H9 (cell line): ENCODE measurements around the gene HSPBP1. TPM values are rescaled to one million over a fixed set of nuclear protein-coding genes. Genes with fewer than 3 reads are reported as not detected.

Source experiments
- DNase-seq: peaks from one replicate; pipeline ENCODE4 v3.0.0-alpha.2; 2017
- H2AFZ ChIP-seq: one replicate; pipeline ENCODE4 v1.6.1; 2013; ENCODE audit warnings: mild to moderate bottlenecking, low read length, control low read depth, moderate library complexity
- H2AK5ac ChIP-seq: 2 replicates; pipeline ENCODE4 v1.6.1; 2013; ENCODE audit warnings: low read length, control low read depth, mixed read lengths; ENCODE audit not compliant: insufficient read length
- H2BK120ac ChIP-seq: one replicate; pipeline ENCODE4 v1.6.1; 2013; ENCODE audit warnings: low read depth, mild to moderate bottlenecking, low read length, control low read depth, inconsistent platforms; ENCODE audit not compliant: poor library complexity, severe bottlenecking
- H2BK12ac ChIP-seq: 2 replicates; pipeline ENCODE4 v1.6.1; 2013; ENCODE audit warnings: low read length, control low read depth, mixed read lengths, low read depth; ENCODE audit not compliant: insufficient read length
- H2BK15ac ChIP-seq: 2 replicates; pipeline ENCODE4 v1.6.1; 2013; ENCODE audit warnings: low read depth, low read length, control low read depth
- H2BK20ac ChIP-seq: one replicate; pipeline ENCODE4 v1.6.1; 2013; ENCODE audit warnings: low read depth, mild to moderate bottlenecking, low read length, control low read depth, inconsistent platforms; ENCODE audit not compliant: poor library complexity, severe bottlenecking
- H2BK5ac ChIP-seq: 2 replicates; pipeline ENCODE4 v1.6.1; 2013; ENCODE audit warnings: low read length, control low read depth, mixed read lengths; ENCODE audit not compliant: insufficient read length
- H3K14ac ChIP-seq: 2 replicates; pipeline ENCODE4 v1.6.1; 2013; ENCODE audit warnings: low read length, control low read depth; ENCODE audit not compliant: insufficient read depth
- H3K18ac ChIP-seq: 2 replicates; pipeline ENCODE4 v1.6.1; 2013; ENCODE audit warnings: low read depth, mild to moderate bottlenecking, mixed read lengths, low read length, control low read depth; ENCODE audit not compliant: insufficient read length
- H3K23ac ChIP-seq: 2 replicates; pipeline ENCODE4 v1.6.1; 2013; ENCODE audit warnings: low read length, control low read depth, mixed read lengths, low read depth; ENCODE audit not compliant: insufficient read length
- H3K23me2 ChIP-seq: 2 replicates; pipeline ENCODE4 v1.6.1; 2013; ENCODE audit warnings: low read depth, mild to moderate bottlenecking, mixed read lengths, low read length, control low read depth; ENCODE audit not compliant: insufficient read length, poor library complexity, severe bottlenecking
- H3K27ac ChIP-seq: 2 replicates; pipeline ENCODE4 v1.5.1; 2013; ENCODE audit warnings: low read length, control low read depth, mixed read lengths, low read depth; ENCODE audit not compliant: insufficient read length
- H3K27me3 ChIP-seq: 2 replicates; pipeline ENCODE4 v1.6.1; 2013; ENCODE audit warnings: low read length, control low read depth, inconsistent platforms; ENCODE audit not compliant: insufficient read depth
- H3K4ac ChIP-seq: 2 replicates; pipeline ENCODE4 v1.6.1; 2013; ENCODE audit warnings: low read depth, mild to moderate bottlenecking, control low read depth, inconsistent platforms, low read length, moderate library complexity
- H3K4me1 ChIP-seq: 2 replicates; pipeline ENCODE4 v1.6.1; 2013; ENCODE audit warnings: low read length, control low read depth, inconsistent platforms; ENCODE audit not compliant: insufficient read depth
- H3K4me2 ChIP-seq: 2 replicates; pipeline ENCODE4 v1.6.1; 2013; ENCODE audit warnings: low read length, control low read depth, mixed read lengths; ENCODE audit not compliant: insufficient read length, insufficient read depth
- H3K56ac ChIP-seq: 2 replicates; pipeline ENCODE4 v1.6.1; 2013; ENCODE audit warnings: low read depth, mild to moderate bottlenecking, mixed read lengths, low read length, control low read depth; ENCODE audit not compliant: insufficient read length
- H3K79me1 ChIP-seq: 2 replicates; pipeline ENCODE4 v1.6.1; 2013; ENCODE audit warnings: low read depth, mild to moderate bottlenecking, moderate library complexity, low read length, control low read depth, inconsistent platforms; ENCODE audit not compliant: insufficient read depth, poor library complexity, severe bottlenecking
- H3K79me2 ChIP-seq: 2 replicates; pipeline ENCODE4 v1.6.1; 2013; ENCODE audit warnings: low read length, control low read depth, inconsistent platforms; ENCODE audit not compliant: insufficient read depth
- H3K9ac ChIP-seq: 2 replicates; pipeline ENCODE4 v1.6.1; 2013; ENCODE audit warnings: low read length, control low read depth, mixed read lengths; ENCODE audit not compliant: insufficient read length; ENCODE audit errors: extremely low read depth
- H3K9me3 ChIP-seq: one replicate; pipeline ENCODE4 v1.6.1; 2013; ENCODE audit warnings: low read depth, low read length, inconsistent platforms; ENCODE audit not compliant: control insufficient read depth
- H3T11ph ChIP-seq: one replicate; pipeline ENCODE4 v1.6.1; 2013; ENCODE audit warnings: mild to moderate bottlenecking, low read length, control low read depth, inconsistent platforms
- H4K20me1 ChIP-seq: one replicate; pipeline ENCODE4 v1.6.1; 2013; ENCODE audit not compliant: control insufficient read depth, insufficient read length, insufficient read depth
- H4K5ac ChIP-seq: 2 replicates; pipeline ENCODE4 v1.6.1; 2013; ENCODE audit warnings: low read depth, mild to moderate bottlenecking, mixed read lengths, low read length, control low read depth; ENCODE audit not compliant: insufficient read length
- H4K8ac ChIP-seq: replicated peaks from 2 replicates; pipeline ENCODE4 v1.6.1; 2013; ENCODE audit warnings: low read length, control low read depth, mixed read lengths, low read depth; ENCODE audit not compliant: insufficient read length
- H4K91ac ChIP-seq: 2 replicates; pipeline ENCODE4 v1.6.1; 2013; ENCODE audit warnings: low read depth, mild to moderate bottlenecking, moderate library complexity, mixed read lengths, low read length, control low read depth; ENCODE audit not compliant: insufficient read length
- H3K27ac Mint-ChIP-seq, 3 experiments: 2 replicates in 2 of 3; 3 replicates in 1 of 3; pipeline ENCODE4 v1.8.0; 2020 to 2021; ENCODE audit warnings: mixed read lengths in 3 of 3, mild to moderate bottlenecking in 1 of 3, moderate library complexity in 1 of 3
- H3K27me3 Mint-ChIP-seq: 2 replicates; pipeline ENCODE4 v1.8.0; 2021; ENCODE audit warnings: low read depth, mild to moderate bottlenecking, moderate library complexity, mixed read lengths
- H3K36me3 Mint-ChIP-seq, 3 experiments: 2 replicates in 2 of 3; 3 replicates in 1 of 3; pipeline ENCODE4 v1.8.0; 2020 to 2021; ENCODE audit warnings: low read depth in 3 of 3, mixed read lengths in 3 of 3; ENCODE audit not compliant: insufficient read depth in 1 of 3
- H3K4me1 Mint-ChIP-seq, 2 experiments: 2 replicates each; pipeline ENCODE4 v1.8.0; 2020; ENCODE audit warnings: mixed read lengths in 2 of 2
- H3K4me3 Mint-ChIP-seq, 2 experiments: 2 replicates in 1 of 2; 3 replicates in 1 of 2; pipeline ENCODE4 v1.8.0; 2020 to 2021; ENCODE audit warnings: mild to moderate bottlenecking in 2 of 2, mixed read lengths in 2 of 2, moderate library complexity in 1 of 2
- H3K9me3 Mint-ChIP-seq, 2 experiments: 2 replicates in 1 of 2; 3 replicates in 1 of 2; pipeline ENCODE4 v1.8.0; 2020; ENCODE audit warnings: mild to moderate bottlenecking in 2 of 2, mixed read lengths in 2 of 2, moderate library complexity in 1 of 2
- CTCF ChIP-seq: fragments of 200-600 bp; sonication (generic); conservative IDR thresholded peaks from 3 replicates; pipeline ENCODE4 v1.8.0; 2021; ENCODE audit warnings: antibody characterized with exemption, mild to moderate bottlenecking
- WGBS: extraction: QIAGEN DNeasy Blood & Tissue Kit; methylation state at CpG from one replicate; pipeline ENCODE4 v1.1.7; 2013; ENCODE audit warnings: missing lambda C conversion rate, low lambda C conversion rate, mixed read lengths; ENCODE audit not compliant: insufficient read length; ENCODE audit errors: extremely low coverage; 5-methylcytosine and 5-hydroxymethylcytosine counted together
- total RNA-seq: library from RNA; stranded (reverse); gene quantifications from 2 replicates; pipeline ENCODE4 v1.2.1, GENCODE V29; 2021

The HSPBP1 gene
- total RNA-seq, 1 experiment from 2014 or later = 47.4 TPM

DNA sequence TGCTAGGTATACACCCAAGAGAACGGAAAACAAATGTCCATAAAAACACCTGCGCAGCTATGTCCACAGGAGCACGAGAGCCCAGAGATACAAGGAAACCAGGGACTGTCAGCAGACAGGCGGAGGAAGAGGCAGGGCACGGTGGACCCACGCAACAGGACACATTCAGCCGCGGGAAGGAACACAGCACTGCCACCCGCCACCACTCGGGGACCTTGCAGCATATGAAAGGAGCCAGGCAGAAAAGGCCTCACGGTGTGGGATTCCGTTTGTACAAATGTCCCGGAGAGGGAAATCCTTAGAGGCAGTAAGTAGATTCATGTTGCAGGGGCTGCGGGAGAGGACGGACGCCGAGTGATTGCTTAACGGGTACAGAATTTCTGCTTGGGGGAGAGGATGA lies 7.8 kb downstream of the HSPBP1 start:
- no peaks in the 10 kb centered on the region for H4K20me1 ChIP-seq
- no peaks in the 10 kb centered on the region for H3K9me3 ChIP-seq
- H3K4me2 ChIP-seq = no peak overlapping the region
- no peak overlapping the region for H2AFZ ChIP-seq
- no peak overlapping the region for H2AK5ac ChIP-seq
- peaks cover 0 to 4% of the 10 kb centered on the region in 2 experiments; a peak in 1 of 4 replicates for H3K4me1 Mint-ChIP-seq
- H3K23ac ChIP-seq = no peak overlapping the region
- no peak overlapping the region for H3K56ac ChIP-seq
- no peak overlapping the region for H4K91ac ChIP-seq
- H3K23me2 ChIP-seq = no peaks in the 10 kb centered on the region
- H2BK15ac ChIP-seq = no peak overlapping the region
- H3K14ac ChIP-seq = no peak overlapping the region
- H3K79me1 ChIP-seq = no peaks in the 10 kb centered on the region
- H3K27me3 Mint-ChIP-seq = no peaks in the 10 kb centered on the region; the same call in 1 of the 2 replicates
- H3T11ph ChIP-seq = no peak overlapping the region
- H3K4me1 ChIP-seq = no peaks in the 10 kb centered on the region
- no peak overlapping the region for H2BK12ac ChIP-seq
- H3K27ac ChIP-seq = no peak overlapping the region
- H3K79me2 ChIP-seq = no peaks in the 10 kb centered on the region
- no peak overlapping the region for H2BK120ac ChIP-seq
- no peak for DNase-seq
- TF ChIP-seq CTCF = no peak; the same call in 2 of the 3 replicates
- no peak overlapping the region for H2BK20ac ChIP-seq
- H4K5ac ChIP-seq = no peak overlapping the region
- H3K9ac ChIP-seq = no peak overlapping the region
- H3K4ac ChIP-seq = no peak overlapping the region
- peaks cover 6 to 27% (median 14%) of the 10 kb centered on the region in 3 experiments; a peak in 6 of 7 replicates for H3K36me3 Mint-ChIP-seq
- H4K8ac ChIP-seq = no peak overlapping the region
- H3K18ac ChIP-seq = no peak overlapping the region
- H3K9me3 Mint-ChIP-seq = peaks cover 0 to 2% of the 10 kb centered on the region in 2 experiments; a peak in 1 of 5 replicates
- H3K4me3 Mint-ChIP-seq = no peak overlapping the region
- peak overlapping the region in 1 of 3 experiments; percentile 3; a peak in 2 of 7 replicates for H3K27ac Mint-ChIP-seq
- WGBS = no CpG with 5 or more reads among the region's 18 CpGs
- H2BK5ac ChIP-seq = no peak overlapping the region
- no peaks in the 10 kb centered on the region for H3K27me3 ChIP-seq
